Measurements from ENCODE around the gene NTMT1. TPM values are rescaled to one million over a fixed set of nuclear protein-coding genes. Genes with fewer than 3 reads are reported as not detected.

The NTMT1 gene
- total and polyA plus RNA-seq, 12 donors, result 27.2 to 190 (median 73.6) TPM

DNA sequence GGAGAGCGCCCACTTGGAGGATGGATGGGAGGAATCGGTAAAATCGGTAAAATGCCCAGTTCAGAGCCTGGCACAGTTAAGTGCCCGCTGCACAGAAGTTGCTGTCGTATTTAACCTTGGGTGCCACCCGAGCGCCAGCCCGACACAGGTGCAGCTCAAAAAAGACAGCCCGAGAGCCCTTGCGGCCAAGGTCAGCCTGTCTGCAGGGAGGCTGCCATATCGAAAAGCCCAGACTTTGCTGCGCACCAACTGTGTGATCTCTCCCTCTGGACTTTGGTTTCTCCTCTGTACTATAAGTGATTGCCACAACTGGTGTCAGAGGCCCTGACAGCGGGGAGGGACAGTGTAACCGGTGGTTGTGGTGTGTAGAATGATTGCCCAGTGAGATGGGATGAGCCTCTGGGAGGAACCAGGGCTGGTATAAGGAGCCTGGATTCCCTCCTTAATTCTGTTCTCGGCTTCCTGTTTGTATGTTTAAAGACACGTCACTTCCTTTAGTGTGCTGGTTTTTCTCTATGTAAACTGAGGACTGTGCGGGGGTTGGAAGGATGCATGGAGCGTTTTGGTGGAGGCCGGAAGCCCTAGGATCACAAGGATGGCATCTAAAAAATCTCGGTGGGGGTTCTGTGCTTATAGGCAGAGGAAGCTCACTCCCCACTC is 792 bp downstream of the NTMT1 start:
- Histone ChIP-seq H3K4me3 (peak overlapping the region; percentile 26 to 94 (median 78)), H3K27me3 (no peaks in the 10 kb centered on the region), H3K36me3 (replicated peaks in 1 of 2) (no peaks in the 10 kb centered on the region), H3K9me3 (replicated peaks in 1 of 3) (no peaks in the 10 kb centered on the region), H3K4me1 (replicated peaks in 1 of 2) (peaks cover 34 to 48% of the 10 kb centered on the region in 2 donors), H3K27ac (peak overlapping the region; percentile 79 to 98 (median 94))
- peak in 1 of 2 donors; percentile 40 for TF ChIP-seq POLR2A (IDR thresholded peaks at IDR 0.05)
- TF ChIP-seq, protein P1, sequence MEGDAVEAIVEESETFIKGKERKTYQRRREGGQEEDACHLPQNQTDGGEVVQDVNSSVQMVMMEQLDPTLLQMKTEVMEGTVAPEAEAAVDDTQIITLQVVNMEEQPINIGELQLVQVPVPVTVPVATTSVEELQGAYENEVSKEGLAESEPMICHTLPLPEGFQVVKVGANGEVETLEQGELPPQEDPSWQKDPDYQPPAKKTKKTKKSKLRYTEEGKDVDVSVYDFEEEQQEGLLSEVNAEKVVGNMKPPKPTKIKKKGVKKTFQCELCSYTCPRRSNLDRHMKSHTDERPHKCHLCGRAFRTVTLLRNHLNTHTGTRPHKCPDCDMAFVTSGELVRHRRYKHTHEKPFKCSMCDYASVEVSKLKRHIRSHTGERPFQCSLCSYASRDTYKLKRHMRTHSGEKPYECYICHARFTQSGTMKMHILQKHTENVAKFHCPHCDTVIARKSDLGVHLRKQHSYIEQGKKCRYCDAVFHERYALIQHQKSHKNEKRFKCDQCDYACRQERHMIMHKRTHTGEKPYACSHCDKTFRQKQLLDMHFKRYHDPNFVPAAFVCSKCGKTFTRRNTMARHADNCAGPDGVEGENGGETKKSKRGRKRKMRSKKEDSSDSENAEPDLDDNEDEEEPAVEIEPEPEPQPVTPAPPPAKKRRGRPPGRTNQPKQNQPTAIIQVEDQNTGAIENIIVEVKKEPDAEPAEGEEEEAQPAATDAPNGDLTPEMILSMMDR (IDR thresholded peaks at IDR 0.05), result no peak
- 0 to 2% (median 1%) methylated on average over 12 to 20 of the region's 20 CpGs for WGBS, 4 donors
- DNase-seq, result peak in 6 of 7 donors; percentile 61 to 81 (median 69)
- intact Hi-C loops (cut with DNase I), result no loop called here

DNA sequence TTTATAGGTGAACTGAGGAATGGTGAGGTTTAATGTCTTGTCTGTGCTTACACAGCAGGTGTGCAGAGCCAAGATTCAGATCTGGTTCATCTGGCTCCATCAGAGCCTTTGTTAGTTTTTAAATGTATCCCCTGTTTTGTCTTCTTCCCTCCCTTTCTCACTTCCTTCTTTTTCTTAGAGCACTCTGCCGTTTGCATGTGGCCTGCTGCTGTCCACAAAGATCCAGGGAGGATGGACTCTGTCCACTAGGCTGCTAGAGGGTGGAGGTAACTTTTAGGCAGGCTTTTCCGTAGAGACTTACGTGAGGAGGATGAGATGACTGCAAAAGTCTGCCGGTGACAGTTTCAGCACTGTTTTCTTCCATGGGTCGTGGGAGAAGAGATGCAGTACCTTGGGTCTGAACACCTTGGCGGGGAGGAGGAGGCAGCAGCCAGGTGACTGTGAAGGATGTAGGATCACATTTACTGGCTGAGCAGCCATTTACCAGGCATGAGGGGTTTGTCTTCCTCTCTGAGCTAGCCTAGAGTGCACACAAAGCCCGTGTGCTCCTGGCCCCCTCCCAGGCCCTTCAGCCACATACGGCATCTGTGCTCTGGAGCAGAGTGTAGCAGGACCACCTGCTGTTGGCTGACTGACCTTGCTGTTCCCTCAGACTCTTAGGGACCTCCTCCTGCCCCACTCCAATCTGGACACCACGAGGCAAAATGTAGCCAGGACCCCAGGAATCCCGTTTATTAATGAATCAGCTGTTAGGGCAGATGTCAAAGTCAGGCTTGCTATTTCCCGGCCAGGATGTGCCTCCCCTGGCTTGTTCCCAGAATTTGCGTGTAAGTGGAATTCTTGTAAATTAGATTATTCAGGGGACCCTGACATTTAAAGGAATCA is 1.8 kb downstream of the NTMT1 start:
- Histone ChIP-seq H3K27me3 (no peaks in the 10 kb centered on the region), H3K9me3 (replicated peaks in 1 of 3) (no peaks in the 10 kb centered on the region), H3K27ac (peak overlapping the region; percentile 79 to 98 (median 94)), H3K4me3 (peak overlapping the region in 1 of 4 donors; percentile 86), H3K36me3 (replicated peaks in 1 of 2) (peaks cover 0 to 2% of the 10 kb centered on the region in 2 donors), H3K4me1 (replicated peaks in 1 of 2) (peaks cover 38 to 50% of the 10 kb centered on the region in 2 donors)
- 23 to 36% (median 25%) methylated on average over 10 to 12 of the region's 12 CpGs for WGBS, 4 donors
- intact Hi-C loops (cut with DNase I), result no loop called here
- DNase-seq, result peak in 4 of 7 donors; percentile 54 to 85 (median 70)
- TF ChIP-seq POLR2A (IDR thresholded peaks at IDR 0.05), result no peak
- TF ChIP-seq, protein P1 (IDR thresholded peaks at IDR 0.05), result no peak

GRCh38 chr9:129628709-129629108 is 2.7 kb downstream of the NTMT1 start:
- Histone ChIP-seq H3K9me3 (replicated peaks in 1 of 3) (no peaks in the 10 kb centered on the region), H3K36me3 (replicated peaks in 1 of 2) (peaks cover 0 to 9% of the 10 kb centered on the region in 2 donors), H3K27me3 (no peaks in the 10 kb centered on the region), H3K4me1 (replicated peaks in 1 of 2) (peaks cover 38 to 50% of the 10 kb centered on the region in 2 donors), H3K4me3 (peak overlapping the region in 1 of 4 donors; percentile 86), H3K27ac (peak overlapping the region; percentile 11 to 98 (median 94))
- WGBS, 4 donors, result 46 to 55% (median 51%) methylated on average over 5 to 6 of the region's 6 CpGs
- intact Hi-C loops (cut with DNase I), result no loop called here
- peak in 5 of 7 donors; percentile 58 to 70 (median 62) for DNase-seq
- no peak for TF ChIP-seq POLR2A (IDR thresholded peaks at IDR 0.05)
- TF ChIP-seq, protein P1 (IDR thresholded peaks at IDR 0.05), result peak in 3 of 6 experiments; percentile 13 to 18 (median 14)

- H3K4me1 ChIP-seq (replicated peaks in 1 of 2), result peaks cover 38 to 50% of the 10 kb centered on the region in 2 donors
- DNase-seq, result peak in 1 of 7 donors; percentile 58
- peak overlapping the region in 3 of 5 donors; percentile 94 to 98 (median 95) for H3K27ac ChIP-seq
- no peaks in the 10 kb centered on the region for H3K9me3 ChIP-seq (replicated peaks in 1 of 3)
- WGBS, 4 donors, result 70 to 82% (median 76%) methylated on average over 8 of the region's 8 CpGs
- intact Hi-C loops (cut with DNase I), result no loop called here
- H3K36me3 ChIP-seq (replicated peaks in 1 of 2), result peaks cover 0 to 16% of the 10 kb centered on the region in 2 donors
- peak overlapping the region in 2 of 4 donors; percentile 0 to 86 for H3K4me3 ChIP-seq
- H3K27me3 ChIP-seq, result no peaks in the 10 kb centered on the region
- TF ChIP-seq, protein P1 (IDR thresholded peaks at IDR 0.05), result no peak
- no peak for TF ChIP-seq POLR2A (IDR thresholded peaks at IDR 0.05)
Observed at GRCh38 chr9:129629251-129629820, 3.4 kb downstream of the NTMT1 start.

All from adrenal gland (tissue), 12 donors.